ENCODE measurements around the gene CCDC102B. TPM values are rescaled to one million over a fixed set of nuclear protein-coding genes. Genes with fewer than 3 reads are reported as not detected.
"Not testable (repeated sequence)": the region's sequence is repeated elsewhere in the genome, so short reads cannot be mapped to it uniquely, and the experiment has no call there.

The CCDC102B gene
- polyA plus RNA-seq, 3 donors from 2014 or later: 2.8 to 7.0 (median 6.2) TPM

DNA sequence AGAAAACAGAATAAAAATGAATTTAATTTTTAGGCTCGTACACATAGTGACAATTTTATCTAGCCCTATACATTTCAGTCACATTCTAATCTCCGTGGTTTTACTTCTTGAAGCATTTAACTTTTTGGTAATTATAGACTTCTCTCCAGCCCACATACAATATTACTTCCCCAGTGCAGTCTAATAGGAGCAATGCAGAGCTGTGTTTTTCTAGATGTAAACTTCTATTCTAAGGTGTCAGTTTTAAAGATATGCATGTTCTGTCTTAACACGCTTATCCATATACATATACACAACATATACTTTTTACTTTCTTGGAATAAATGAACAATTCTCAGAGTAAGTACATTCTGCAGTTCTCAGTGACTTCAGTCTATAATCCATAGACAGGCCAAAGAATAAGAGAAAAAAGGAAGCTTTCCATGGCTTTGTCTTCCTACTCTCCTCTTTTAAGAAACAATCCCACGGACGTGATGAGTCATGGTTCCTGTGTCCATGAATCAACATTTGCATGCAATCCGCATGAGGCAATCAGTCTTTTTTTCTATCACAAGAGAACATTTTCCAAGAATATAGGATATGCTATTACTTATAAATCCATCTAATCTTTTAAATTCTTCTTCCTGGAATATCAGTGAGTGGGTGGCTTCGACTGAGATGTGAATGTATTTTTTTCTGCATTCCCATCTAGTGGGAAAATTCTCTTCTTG lies 42.8 kb downstream of the CCDC102B start:
- no peaks in the 10 kb centered on the region for H3K27me3 Mint-ChIP-seq (ENCODE audit: low read depth in 3 of 3)
- no peak for DNase-seq
- no peaks in the 10 kb centered on the region for H3K4me1 Mint-ChIP-seq
- no peaks in the 10 kb centered on the region for H3K9me3 Mint-ChIP-seq
- H3K27ac Mint-ChIP-seq: no peak overlapping the region
- H3K36me3 Mint-ChIP-seq: no peaks in the 10 kb centered on the region
- H3K4me3 Mint-ChIP-seq: no peak overlapping the region

DNA sequence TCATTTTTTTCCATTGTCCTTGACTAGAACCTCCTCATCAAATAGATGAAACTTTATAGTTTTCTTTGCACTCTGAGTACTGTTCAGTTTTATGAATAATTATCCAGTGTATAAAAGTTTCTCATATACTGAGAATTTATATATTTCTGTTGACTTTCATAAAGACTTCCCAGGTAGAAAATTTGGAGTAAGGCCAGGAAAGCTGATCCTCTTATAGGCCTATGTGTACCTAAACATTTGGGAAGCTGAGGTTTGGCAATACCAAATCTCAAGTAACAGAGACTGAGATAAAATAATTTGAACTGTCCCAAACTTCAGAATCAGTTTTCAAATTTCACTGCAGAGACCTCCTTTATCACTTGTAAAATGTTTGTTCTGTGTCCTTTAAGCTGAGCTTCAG lies 43.4 kb downstream of the CCDC102B start:
- Mint-ChIP-seq H3K4me1 (no peaks in the 10 kb centered on the region), H3K27ac (no peak overlapping the region), H3K27me3 (ENCODE audit: low read depth in 3 of 3) (no peaks in the 10 kb centered on the region), H3K36me3 (no peaks in the 10 kb centered on the region), H3K9me3 (no peaks in the 10 kb centered on the region), H3K4me3 (no peak overlapping the region)
- DNase-seq: no peak

DNA sequence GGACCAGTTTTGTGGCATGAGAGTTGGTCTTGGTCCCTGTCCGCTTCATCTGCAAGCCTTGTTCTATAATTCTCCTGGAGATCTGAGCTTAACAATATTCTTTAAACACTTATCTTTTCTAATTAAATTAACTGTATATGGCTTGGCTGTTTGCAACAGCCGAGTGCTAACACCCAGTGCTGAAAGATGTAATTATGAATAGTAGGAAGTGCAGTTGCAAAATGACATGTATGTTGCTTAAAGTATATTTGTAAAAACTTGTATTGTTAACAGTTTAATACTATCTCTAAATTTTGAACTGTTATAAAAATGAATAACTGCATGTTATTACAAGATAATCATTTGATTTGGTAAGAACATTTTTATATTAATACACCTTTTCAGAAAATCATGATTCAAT lies 45.1 kb downstream of the CCDC102B start:
- no peak for DNase-seq
- no peaks in the 10 kb centered on the region for H3K4me1 Mint-ChIP-seq
- H3K27me3 Mint-ChIP-seq (ENCODE audit: low read depth in 3 of 3): no peaks in the 10 kb centered on the region
- no peak overlapping the region for H3K27ac Mint-ChIP-seq
- no peak overlapping the region for H3K4me3 Mint-ChIP-seq
- H3K9me3 Mint-ChIP-seq: no peaks in the 10 kb centered on the region
- H3K36me3 Mint-ChIP-seq: no peaks in the 10 kb centered on the region

DNA sequence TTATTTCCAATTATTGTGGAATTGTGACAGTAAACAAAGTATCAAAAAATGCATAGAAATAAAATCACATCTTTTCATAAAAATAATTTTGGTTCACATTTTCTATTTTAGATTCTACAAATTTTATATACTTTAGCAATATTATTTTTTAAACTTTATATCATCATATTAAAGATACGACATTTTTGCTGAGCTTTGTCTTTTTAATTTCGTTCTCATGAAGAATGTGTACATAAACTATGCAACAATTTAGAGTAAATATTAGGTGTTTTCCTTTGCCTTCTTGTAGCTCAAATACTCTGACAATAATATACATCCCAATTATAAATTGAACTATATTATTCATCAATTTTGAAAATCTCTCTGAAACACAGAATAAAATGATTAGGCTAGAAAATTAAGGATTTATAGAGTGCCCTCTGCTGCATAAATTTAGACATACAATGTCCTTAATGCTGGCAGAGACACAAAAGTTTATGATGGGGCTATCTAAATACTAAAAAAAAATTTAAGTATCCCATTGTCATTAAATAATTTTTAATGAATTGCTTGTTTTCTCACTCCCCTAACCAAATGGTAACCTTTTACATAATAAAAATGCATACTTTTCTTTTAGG lies 45.7 kb downstream of the CCDC102B start:
- Mint-ChIP-seq H3K27ac (no peak overlapping the region), H3K4me3 (no peak overlapping the region), H3K36me3 (no peaks in the 10 kb centered on the region), H3K27me3 (ENCODE audit: low read depth in 3 of 3) (no peaks in the 10 kb centered on the region), H3K9me3 (no peaks in the 10 kb centered on the region), H3K4me1 (no peaks in the 10 kb centered on the region)
- no peak for DNase-seq

DNA sequence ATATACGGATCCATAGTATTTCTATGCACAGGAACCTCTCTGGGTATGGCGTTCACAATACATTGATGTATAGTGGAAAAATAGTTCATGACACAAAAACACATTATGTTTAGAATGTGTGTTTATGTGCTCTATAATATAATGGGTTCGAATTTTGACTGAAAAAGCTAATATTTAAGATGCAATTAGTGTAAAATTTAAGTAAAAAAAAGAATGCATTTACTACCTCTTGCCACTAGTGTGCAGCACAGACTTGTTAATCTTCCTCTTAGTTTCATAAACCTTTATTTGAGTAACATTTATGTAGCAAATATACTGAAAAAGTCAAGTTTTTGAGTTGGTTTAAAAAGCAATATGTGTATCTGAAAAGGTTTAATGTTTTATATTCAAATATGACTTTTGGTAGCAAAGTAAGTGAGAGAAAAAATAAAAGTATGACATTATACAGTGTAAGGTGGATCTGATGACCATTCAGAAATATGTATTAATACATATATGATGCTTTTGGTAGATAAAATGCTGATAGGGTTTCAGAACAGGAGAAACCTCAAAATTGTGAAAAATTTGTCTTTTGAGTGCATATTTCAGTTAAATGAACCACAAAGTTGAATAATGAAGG lies 49.4 kb downstream of the CCDC102B start:
- no peaks in the 10 kb centered on the region for H3K27me3 Mint-ChIP-seq (ENCODE audit: low read depth in 3 of 3)
- DNase-seq: peak in 1 of 3 donors; percentile 2
- H3K9me3 Mint-ChIP-seq: no peaks in the 10 kb centered on the region
- no peak overlapping the region for H3K4me3 Mint-ChIP-seq
- no peaks in the 10 kb centered on the region for H3K4me1 Mint-ChIP-seq
- H3K36me3 Mint-ChIP-seq: no peaks in the 10 kb centered on the region
- no peak overlapping the region for H3K27ac Mint-ChIP-seq

DNA sequence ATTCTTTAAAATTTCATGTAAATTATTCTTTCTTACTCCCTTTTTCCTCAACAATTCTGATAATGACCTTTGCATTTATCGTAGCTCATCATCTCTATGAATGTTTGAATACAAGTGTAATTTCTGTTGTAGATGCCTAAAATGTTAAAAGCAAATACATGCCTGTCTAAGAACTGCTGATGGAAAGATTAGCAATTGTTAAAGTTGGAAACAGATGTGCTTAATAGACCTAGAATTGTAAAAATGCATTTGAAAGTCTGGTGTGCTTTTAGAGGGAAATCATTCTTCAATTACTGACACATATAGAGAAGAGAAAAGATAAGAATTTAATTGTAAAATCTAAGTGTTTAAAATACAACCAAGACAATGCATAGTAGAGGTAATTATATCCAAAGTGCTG lies 50.4 kb downstream of the CCDC102B start:
- DNase-seq: no peak
- Mint-ChIP-seq H3K4me1 (no peaks in the 10 kb centered on the region), H3K4me3 (no peak overlapping the region), H3K27me3 (ENCODE audit: low read depth in 3 of 3) (no peaks in the 10 kb centered on the region), H3K36me3 (no peaks in the 10 kb centered on the region), H3K9me3 (no peaks in the 10 kb centered on the region), H3K27ac (no peak overlapping the region)

DNA sequence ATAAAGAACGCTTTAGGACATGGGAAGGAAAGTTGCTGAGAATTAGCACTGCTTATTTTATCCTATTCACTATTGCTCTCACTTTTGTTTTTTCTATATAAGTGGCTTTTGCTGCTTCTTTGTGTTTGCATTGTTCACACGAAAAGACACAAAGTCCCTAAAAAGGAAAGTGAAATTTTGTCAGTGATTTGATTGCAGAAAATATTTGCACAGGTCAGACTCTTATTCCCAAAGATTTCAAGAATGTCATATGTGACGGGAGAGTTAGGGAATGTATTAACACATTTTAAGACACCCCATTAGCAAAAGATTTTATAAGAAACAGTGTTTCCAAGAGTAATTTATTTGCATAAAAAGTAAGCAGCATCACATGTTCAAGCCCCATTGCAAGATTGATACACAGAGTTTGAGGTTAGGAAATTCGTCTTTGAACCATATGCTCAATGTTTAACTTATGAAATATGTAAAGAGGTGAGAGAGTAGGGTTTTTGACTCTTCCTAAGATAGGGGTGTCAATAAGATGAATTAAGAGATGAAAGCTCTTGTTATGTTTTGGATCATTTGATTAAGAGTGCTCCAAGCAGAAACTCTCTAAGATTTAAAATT lies 57.0 kb downstream of the CCDC102B start:
- Mint-ChIP-seq H3K27ac (no peak overlapping the region), H3K27me3 (ENCODE audit: low read depth in 3 of 3) (no peaks in the 10 kb centered on the region), H3K9me3 (no peaks in the 10 kb centered on the region), H3K36me3 (no peaks in the 10 kb centered on the region), H3K4me3 (no peak overlapping the region), H3K4me1 (no peaks in the 10 kb centered on the region)
- no peak for DNase-seq

DNA sequence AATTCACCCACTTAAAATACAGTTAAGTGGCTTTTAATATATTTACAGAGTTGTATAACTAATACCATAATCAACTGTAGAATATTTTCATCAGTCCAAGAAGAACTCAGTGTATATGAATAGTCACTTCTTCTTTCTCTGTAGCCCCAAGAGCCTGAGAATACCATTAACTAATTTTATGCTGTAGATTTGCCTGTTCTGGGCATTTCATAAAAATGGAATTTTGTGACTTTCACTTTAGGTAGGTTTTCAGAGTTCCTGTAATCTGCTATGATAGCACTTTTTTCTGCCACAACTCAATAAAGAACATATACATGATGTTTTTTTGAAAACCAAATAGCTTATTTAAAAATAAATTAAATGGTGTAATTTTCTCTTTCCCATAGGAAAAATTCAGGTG lies 57.6 kb downstream of the CCDC102B start:
- no peaks in the 10 kb centered on the region for H3K4me1 Mint-ChIP-seq
- peaks cover 0 to under 1% (median 0%) of the 10 kb centered on the region in 6 donors for H3K9me3 Mint-ChIP-seq

DNA sequence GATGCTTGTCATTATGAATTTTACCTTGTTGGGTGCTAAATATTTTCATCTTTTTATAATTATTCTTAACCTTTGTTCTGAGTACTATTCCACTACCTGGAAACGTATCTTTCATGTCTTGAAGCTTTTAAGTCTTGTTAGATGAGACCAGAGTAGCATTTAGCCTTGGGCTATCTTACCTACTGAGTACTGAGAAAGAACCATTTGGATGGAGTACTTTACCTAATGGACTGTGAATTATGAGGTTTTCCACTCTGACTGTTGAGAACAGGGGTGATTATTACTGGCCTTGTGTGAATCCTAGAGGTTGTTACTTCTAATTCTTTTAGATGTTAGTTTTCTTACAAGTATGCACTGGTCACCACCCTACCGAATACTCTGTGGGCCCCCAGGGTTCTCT lies 63.5 kb downstream of the CCDC102B start:
- peaks cover 0 to 3% (median under 1%) of the 10 kb centered on the region in 6 donors for H3K9me3 Mint-ChIP-seq
- no peaks in the 10 kb centered on the region for H3K36me3 Mint-ChIP-seq
- H3K4me3 Mint-ChIP-seq: no peak overlapping the region
- no peaks in the 10 kb centered on the region for H3K27me3 Mint-ChIP-seq (ENCODE audit: low read depth in 3 of 3)
- DNase-seq: no peak
- no peak overlapping the region for H3K27ac Mint-ChIP-seq
- no peaks in the 10 kb centered on the region for H3K4me1 Mint-ChIP-seq

More for the DNA sequence above, 57.6 kb downstream of the CCDC102B start:
- no peak overlapping the region for H3K27ac Mint-ChIP-seq
- no peaks in the 10 kb centered on the region for H3K27me3 Mint-ChIP-seq (ENCODE audit: low read depth in 3 of 3)
- no peak for DNase-seq
- H3K4me3 Mint-ChIP-seq: no peak overlapping the region
- H3K36me3 Mint-ChIP-seq: no peaks in the 10 kb centered on the region

DNA sequence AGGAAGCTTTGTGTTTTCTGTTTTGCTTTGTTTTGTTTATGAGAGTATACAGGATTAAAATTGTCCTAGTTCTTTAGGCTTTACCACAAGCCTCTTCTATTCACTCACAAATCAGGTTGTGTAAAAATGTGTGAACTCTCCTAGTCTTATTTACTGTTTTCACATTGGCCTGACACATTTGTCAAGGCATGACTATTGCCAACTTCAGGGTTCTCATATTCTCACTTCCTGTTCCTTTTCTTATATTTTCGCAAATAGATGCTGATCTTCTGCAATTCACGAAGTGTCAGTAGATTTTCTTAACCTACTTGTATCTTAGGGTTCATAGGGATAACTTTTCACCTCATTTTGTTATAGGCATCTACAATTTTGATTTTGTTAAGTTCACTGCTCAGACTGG lies 67.1 kb downstream of the CCDC102B start:
- H3K27ac Mint-ChIP-seq: no peak overlapping the region
- no peak overlapping the region for H3K4me3 Mint-ChIP-seq
- no peak for DNase-seq
- H3K27me3 Mint-ChIP-seq (ENCODE audit: low read depth in 3 of 3): no peaks in the 10 kb centered on the region
- no peaks in the 10 kb centered on the region for H3K36me3 Mint-ChIP-seq
- H3K4me1 Mint-ChIP-seq: no peaks in the 10 kb centered on the region
- H3K9me3 Mint-ChIP-seq: peaks cover 0 to 3% (median under 1%) of the 10 kb centered on the region in 6 donors

DNA sequence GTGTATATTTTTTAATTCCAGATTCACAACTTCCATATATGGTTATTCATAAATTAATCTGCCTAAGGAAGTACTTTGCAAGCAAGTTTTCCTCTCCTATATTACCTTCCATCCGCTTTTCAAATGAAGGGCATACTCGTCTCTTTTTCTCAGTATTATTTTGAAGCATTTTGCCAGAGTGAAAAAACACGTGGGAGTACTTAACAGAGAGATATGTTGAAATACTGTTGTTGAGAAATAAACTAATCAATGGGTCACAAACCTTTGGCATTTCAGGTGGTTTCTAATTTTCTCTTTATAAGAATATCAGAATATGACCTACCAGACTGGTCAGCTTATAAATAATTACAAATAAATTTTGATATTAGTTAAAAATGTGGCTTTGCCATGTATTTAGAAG lies 67.6 kb downstream of the CCDC102B start:
- H3K9me3 Mint-ChIP-seq: peaks cover 0 to 5% (median 1%) of the 10 kb centered on the region in 6 donors
- no peaks in the 10 kb centered on the region for H3K4me1 Mint-ChIP-seq
- no peak overlapping the region for H3K27ac Mint-ChIP-seq
- no peak overlapping the region for H3K4me3 Mint-ChIP-seq
- H3K36me3 Mint-ChIP-seq: no peaks in the 10 kb centered on the region
- no peaks in the 10 kb centered on the region for H3K27me3 Mint-ChIP-seq (ENCODE audit: low read depth in 3 of 3)
- no peak for DNase-seq

DNA sequence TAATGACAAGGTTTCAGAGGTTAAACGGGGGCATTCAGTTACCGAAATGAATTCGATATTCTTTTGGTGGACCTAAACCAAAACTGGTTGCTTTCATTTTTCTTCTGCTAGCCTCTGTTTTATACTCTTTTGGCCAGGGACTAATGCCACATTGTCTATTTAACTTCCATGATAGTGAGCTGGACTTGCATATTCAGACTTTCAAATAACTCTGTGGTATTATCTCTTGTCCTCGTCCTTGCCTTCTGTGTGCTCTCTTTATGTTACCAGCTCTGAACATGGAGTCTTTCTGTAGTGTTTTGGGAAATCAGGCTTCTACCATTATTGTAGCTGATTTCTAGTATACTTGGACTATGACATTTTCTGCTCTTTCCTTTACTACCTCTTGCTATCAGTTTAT lies 75.1 kb downstream of the CCDC102B start:
- Mint-ChIP-seq H3K4me3 (no peak overlapping the region), H3K27me3 (ENCODE audit: low read depth in 3 of 3) (peaks cover 0 to 1% (median 0%) of the 10 kb centered on the region in 3 donors), H3K9me3 (peaks cover 0 to 3% (median 0%) of the 10 kb centered on the region in 6 donors), H3K27ac (no peak overlapping the region), H3K4me1 (no peaks in the 10 kb centered on the region), H3K36me3 (peaks cover 0 to 3% (median 0%) of the 10 kb centered on the region in 3 donors)
- DNase-seq: no peak

DNA sequence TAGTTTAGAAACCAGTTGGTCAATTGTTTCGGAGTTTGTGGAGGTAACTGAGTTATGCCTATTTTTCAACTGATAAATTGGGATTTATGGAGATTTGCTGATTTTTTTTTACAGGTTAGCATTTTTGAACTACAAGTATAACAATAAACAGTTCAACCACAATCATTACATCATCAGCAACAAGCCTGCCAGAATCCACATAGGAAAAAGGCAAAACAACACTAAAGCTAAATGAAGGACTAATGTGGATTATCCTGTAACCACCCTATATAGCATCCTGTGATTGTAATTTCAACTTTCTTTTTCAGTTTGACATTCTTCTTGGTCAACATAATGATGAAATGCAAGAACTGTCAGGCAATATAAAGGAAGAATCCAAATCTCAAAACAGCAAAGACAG lies 76.5 kb downstream of the CCDC102B start:
- no peaks in the 10 kb centered on the region for H3K4me1 Mint-ChIP-seq
- H3K4me3 Mint-ChIP-seq: no peak overlapping the region
- H3K36me3 Mint-ChIP-seq: peaks cover 0 to 10% (median 3%) of the 10 kb centered on the region in 3 donors
- peaks cover 0 to 1% (median 0%) of the 10 kb centered on the region in 3 donors for H3K27me3 Mint-ChIP-seq (ENCODE audit: low read depth in 3 of 3)
- peaks cover 0 to 6% (median under 1%) of the 10 kb centered on the region in 6 donors for H3K9me3 Mint-ChIP-seq
- no peak for DNase-seq
- H3K27ac Mint-ChIP-seq: no peak overlapping the region

DNA sequence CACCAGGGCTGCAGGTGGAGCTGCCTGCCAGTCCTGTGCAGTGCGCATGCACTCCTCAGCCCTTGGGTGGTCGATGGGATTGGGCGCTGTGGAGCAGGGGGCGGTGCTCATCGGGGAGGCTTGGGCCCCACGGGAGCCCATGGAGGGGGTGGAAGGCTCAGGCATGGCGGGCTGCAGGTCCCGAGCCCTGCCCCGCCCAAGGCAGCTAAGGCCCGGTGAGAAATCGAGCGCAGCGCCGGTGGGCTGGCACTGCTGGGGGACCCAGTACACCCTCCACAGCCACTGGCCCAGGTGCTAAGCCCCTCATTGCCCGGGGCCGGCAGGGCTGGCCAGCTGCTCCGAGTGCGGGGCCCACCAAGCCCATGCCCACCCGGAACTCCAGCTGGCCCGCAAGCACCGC lies 82.1 kb downstream of the CCDC102B start:
- not testable (repeated sequence) for H3K4me3 Mint-ChIP-seq

More for the DNA sequence above, 82.1 kb downstream of the CCDC102B start:
- H3K27me3 Mint-ChIP-seq (ENCODE audit: low read depth in 3 of 3); DNase-seq; H3K27ac Mint-ChIP-seq; H3K4me1 Mint-ChIP-seq: not testable (repeated sequence)
- peaks cover 2 to 11% (median 3%) of the 10 kb centered on the region in 3 donors for H3K36me3 Mint-ChIP-seq
- peaks cover 0 to 16% (median 0%) of the 10 kb centered on the region in 6 donors for H3K9me3 Mint-ChIP-seq
